Panc1 (cell line): ENCODE results near the gene FRYL. TPM values are rescaled to one million over a fixed set of nuclear protein-coding genes. Genes with fewer than 3 reads are reported as not detected.

Experiments
- ATAC-seq: fragments of 200-7000 bp; cut with Tn5 transposase; 2 replicates; pipeline ENCODE4 v1.9.1; 2020; ENCODE audit warnings: mild to moderate bottlenecking, moderate library complexity
- BruUV-seq: library from RNA; stranded (reverse); fragments of 400-500 nt; replicated peaks from 2 replicates; lab custom pipeline; 2021; lab: Mats Ljungman, UMichigan
- CTCF ChIA-PET: fragments of 300-600 bp; sonication (Branson Sonifier 250); formaldehyde crosslinking; loops from one replicate; lab custom pipeline; 2022; ENCODE audit warnings: antibody characterized with exemption; lab: Charles Lee
- POLR2A ChIA-PET: fragments of 300-600 bp; sonication (Branson Sonifier 250); formaldehyde crosslinking; loops from one replicate; lab custom pipeline; 2022; ENCODE audit warnings: antibody characterized with exemption; lab: Charles Lee
- DNase-seq: peaks from one replicate; pipeline ENCODE4 v3.0.0-alpha.2; 2010; ENCODE audit warnings: low read depth, low spot score
- H3K27ac ChIP-seq: 2 replicates; pipeline ENCODE4 v1.5.1; 2011; ENCODE audit warnings: mild to moderate bottlenecking, low read length, inconsistent platforms
- H3K27me3 ChIP-seq: fragments of 200-500 bp; sonication (Bioruptor generic); 2 replicates; pipeline ENCODE4 v1.6.0; 2014; ENCODE audit warnings: low read length, inconsistent platforms; ENCODE audit not compliant: control insufficient read depth, insufficient read depth
- H3K36me3 ChIP-seq: fragments of 200-500 bp; sonication (Bioruptor generic); 2 replicates; pipeline ENCODE4 v1.5.1; 2014; ENCODE audit warnings: inconsistent platforms, mild to moderate bottlenecking, low read length, moderate library complexity; ENCODE audit not compliant: control insufficient read depth, insufficient read depth
- H3K4me1 ChIP-seq: 2 replicates; pipeline ENCODE4 v1.5.1; 2011; ENCODE audit warnings: inconsistent platforms, mild to moderate bottlenecking, low read length, moderate library complexity; ENCODE audit not compliant: control insufficient read depth, insufficient read depth
- H3K4me3 ChIP-seq, 2 experiments: 2 replicates each; pipeline ENCODE4 v1.5.1; 2011 to 2012; ENCODE audit warnings: low read depth in 2 of 2, low read length in 2 of 2, mild to moderate bottlenecking in 2 of 2, inconsistent platforms in 1 of 2, moderate library complexity in 1 of 2
- H3K9me3 ChIP-seq: fragments of 200-500 bp; sonication (Bioruptor generic); 2 replicates; pipeline ENCODE4 v1.5.1; 2014; ENCODE audit warnings: low read depth, mild to moderate bottlenecking, inconsistent platforms, low read length, moderate library complexity; ENCODE audit not compliant: control insufficient read depth, insufficient read depth
- POLR2AphosphoS5 ChIP-seq: IDR thresholded peaks from 2 replicates; pipeline ENCODE4 v1.6.1; 2012; ENCODE audit warnings: mild to moderate bottlenecking, low read depth, low read length, moderate library complexity
- REST ChIP-seq, 2 experiments: IDR thresholded peaks; 2 replicates each; pipeline ENCODE4 v1.6.1; 2011 to 2012; ENCODE audit warnings: low read depth in 2 of 2, control low read depth in 1 of 2, low read length in 1 of 2, mild to moderate bottlenecking in 1 of 2, moderate library complexity in 1 of 2; ENCODE audit not compliant: insufficient read depth in 1 of 2
- SIN3A ChIP-seq: IDR thresholded peaks from 2 replicates; pipeline ENCODE4 v1.6.1; 2012; ENCODE audit warnings: low read depth, mild to moderate bottlenecking, low read length, moderate library complexity, borderline replicate concordance; ENCODE audit not compliant: insufficient read depth
- TCF7L2 ChIP-seq: IDR thresholded peaks from 2 replicates; pipeline ENCODE4 v1.6.1; 2011; ENCODE audit warnings: mild to moderate bottlenecking, low read depth, low read length, inconsistent platforms
- in situ Hi-C: cut with HindIII; loops from 2 replicates; pipeline ENCODE4 v1.10.0; 2016; ENCODE audit warnings: low sequenced_read_pairs, low pct_unique_long_range_greater_than_20kb
- intact Hi-C: fragments of 100-400 bp; cut with micrococcal nuclease; formaldehyde crosslinking; loops from one replicate; pipeline ENCODE4 v1.10.0; 2022; ENCODE audit not compliant: unreplicated experiment
- total RNA-seq: library from RNA; stranded (reverse); gene quantifications from one replicate; pipeline ENCODE4 v1.2.1, GENCODE V29; 2021; ENCODE audit not compliant: unreplicated experiment
- TF ChIP-seq, protein P1 (sequence below): fragments of 450-650 bp; IDR thresholded peaks from 2 replicates; pipeline ENCODE4 v1.5.1; 2017; ENCODE audit warnings: mild to moderate bottlenecking

Gene FRYL
- total RNA-seq, 1 experiment from 2014 or later, result 47.5 TPM

DNA sequence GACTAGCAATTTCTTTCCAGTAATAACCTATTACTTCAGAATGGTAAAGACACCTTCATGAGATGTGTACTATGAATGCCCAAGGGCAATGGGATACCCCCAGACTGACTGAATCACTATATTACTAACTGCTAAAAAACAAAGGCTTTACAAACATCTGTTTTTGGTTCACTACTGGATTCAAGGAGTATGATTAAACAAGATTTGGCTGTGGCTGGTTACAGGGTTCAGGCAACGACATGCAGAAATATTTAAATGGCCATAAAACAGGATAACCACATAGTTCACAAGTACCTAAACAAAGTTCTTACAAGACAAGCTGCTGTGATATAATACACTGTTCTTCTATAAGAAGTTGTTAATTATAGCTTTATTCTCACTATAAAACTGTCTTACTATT is 128.2 kb downstream of the FRYL start:
- Histone ChIP-seq H3K27me3 (no peaks in the 10 kb centered on the region), H3K36me3 (no peaks in the 10 kb centered on the region; the same call in 1 of the 2 replicates), H3K4me3 (no peak overlapping the region), H3K4me1 (no peaks in the 10 kb centered on the region), H3K27ac (no peak overlapping the region), H3K9me3 (no peaks in the 10 kb centered on the region)
- DNase-seq (no peak), ATAC-seq (no peak)
- intact Hi-C loops, result no loop called here
- BruUV-seq, result no TSS peak
- POLR2A ChIA-PET, result no interaction called here
- CTCF ChIA-PET, result no interaction called here
- in situ Hi-C loops, result no loop called here
- TF ChIP-seq, protein P1, sequence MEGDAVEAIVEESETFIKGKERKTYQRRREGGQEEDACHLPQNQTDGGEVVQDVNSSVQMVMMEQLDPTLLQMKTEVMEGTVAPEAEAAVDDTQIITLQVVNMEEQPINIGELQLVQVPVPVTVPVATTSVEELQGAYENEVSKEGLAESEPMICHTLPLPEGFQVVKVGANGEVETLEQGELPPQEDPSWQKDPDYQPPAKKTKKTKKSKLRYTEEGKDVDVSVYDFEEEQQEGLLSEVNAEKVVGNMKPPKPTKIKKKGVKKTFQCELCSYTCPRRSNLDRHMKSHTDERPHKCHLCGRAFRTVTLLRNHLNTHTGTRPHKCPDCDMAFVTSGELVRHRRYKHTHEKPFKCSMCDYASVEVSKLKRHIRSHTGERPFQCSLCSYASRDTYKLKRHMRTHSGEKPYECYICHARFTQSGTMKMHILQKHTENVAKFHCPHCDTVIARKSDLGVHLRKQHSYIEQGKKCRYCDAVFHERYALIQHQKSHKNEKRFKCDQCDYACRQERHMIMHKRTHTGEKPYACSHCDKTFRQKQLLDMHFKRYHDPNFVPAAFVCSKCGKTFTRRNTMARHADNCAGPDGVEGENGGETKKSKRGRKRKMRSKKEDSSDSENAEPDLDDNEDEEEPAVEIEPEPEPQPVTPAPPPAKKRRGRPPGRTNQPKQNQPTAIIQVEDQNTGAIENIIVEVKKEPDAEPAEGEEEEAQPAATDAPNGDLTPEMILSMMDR, result no peak
- TF ChIP-seq REST (IDR thresholded peaks at IDR 0.05; ENCODE audit: insufficient read depth in 1 of 2, low read depth in 2 of 2, low read length in 1 of 2), result no peak
- no peak for TF ChIP-seq POLR2AphosphoS5

GRCh38 chr4:48649505-48649904 is 130.6 kb downstream of the FRYL start:
- in situ Hi-C loops (no loop called here), intact Hi-C loops (no loop called here)
- Histone ChIP-seq H3K36me3 (no peaks in the 10 kb centered on the region), H3K9me3 (no peaks in the 10 kb centered on the region), H3K4me3 (no peak overlapping the region), H3K27me3 (no peaks in the 10 kb centered on the region), H3K4me1 (no peaks in the 10 kb centered on the region), H3K27ac (no peak overlapping the region)
- no TSS peak for BruUV-seq
- POLR2A ChIA-PET, result no interaction called here
- TF ChIP-seq REST (IDR thresholded peaks at IDR 0.05; ENCODE audit: insufficient read depth in 1 of 2, low read depth in 2 of 2, low read length in 1 of 2), result no peak
- TF ChIP-seq POLR2AphosphoS5, result no peak
- TF ChIP-seq SIN3A, result no peak
- TF ChIP-seq TCF7L2, result no peak
- TF ChIP-seq, protein P1, result no peak
- CTCF ChIA-PET, result no interaction called here
- DNase-seq (no peak), ATAC-seq (no peak)
